ENCODE measurements around the gene PCSK7.

PCSK7 gene

DNA sequence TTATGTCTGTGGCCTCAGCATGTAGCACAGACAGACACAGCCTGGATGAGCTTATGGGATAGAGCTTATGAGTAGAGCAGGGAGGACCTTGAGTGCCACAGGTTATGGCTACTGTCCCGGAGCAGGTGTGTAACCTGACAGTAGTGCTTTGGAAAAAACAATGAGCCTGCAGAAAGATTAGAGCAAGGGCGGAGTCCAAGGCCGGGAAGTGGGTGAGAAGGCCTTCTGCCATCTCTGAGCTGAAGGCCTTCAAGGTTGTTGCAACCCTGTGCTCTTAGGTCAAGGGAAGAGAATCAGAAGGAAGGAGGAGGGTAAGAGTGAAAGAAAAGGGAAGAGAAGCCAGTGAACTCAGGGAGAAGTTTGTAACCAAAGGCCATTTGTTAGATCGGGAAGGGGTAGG lies 36.6 kb downstream of the PCSK7 start:
- TF ChIP-seq, protein P1, sequence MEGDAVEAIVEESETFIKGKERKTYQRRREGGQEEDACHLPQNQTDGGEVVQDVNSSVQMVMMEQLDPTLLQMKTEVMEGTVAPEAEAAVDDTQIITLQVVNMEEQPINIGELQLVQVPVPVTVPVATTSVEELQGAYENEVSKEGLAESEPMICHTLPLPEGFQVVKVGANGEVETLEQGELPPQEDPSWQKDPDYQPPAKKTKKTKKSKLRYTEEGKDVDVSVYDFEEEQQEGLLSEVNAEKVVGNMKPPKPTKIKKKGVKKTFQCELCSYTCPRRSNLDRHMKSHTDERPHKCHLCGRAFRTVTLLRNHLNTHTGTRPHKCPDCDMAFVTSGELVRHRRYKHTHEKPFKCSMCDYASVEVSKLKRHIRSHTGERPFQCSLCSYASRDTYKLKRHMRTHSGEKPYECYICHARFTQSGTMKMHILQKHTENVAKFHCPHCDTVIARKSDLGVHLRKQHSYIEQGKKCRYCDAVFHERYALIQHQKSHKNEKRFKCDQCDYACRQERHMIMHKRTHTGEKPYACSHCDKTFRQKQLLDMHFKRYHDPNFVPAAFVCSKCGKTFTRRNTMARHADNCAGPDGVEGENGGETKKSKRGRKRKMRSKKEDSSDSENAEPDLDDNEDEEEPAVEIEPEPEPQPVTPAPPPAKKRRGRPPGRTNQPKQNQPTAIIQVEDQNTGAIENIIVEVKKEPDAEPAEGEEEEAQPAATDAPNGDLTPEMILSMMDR (IDR thresholded peaks at IDR 0.05; ENCODE audit: low read depth, low read length, missing control alignments), result no peak
- H3K4me3 ChIP-seq (replicated peaks; ENCODE audit: low read depth, low read length), result no peak overlapping the region
- DNase-seq (ENCODE audit: extremely low read depth, low read depth), result no peak

DNA sequence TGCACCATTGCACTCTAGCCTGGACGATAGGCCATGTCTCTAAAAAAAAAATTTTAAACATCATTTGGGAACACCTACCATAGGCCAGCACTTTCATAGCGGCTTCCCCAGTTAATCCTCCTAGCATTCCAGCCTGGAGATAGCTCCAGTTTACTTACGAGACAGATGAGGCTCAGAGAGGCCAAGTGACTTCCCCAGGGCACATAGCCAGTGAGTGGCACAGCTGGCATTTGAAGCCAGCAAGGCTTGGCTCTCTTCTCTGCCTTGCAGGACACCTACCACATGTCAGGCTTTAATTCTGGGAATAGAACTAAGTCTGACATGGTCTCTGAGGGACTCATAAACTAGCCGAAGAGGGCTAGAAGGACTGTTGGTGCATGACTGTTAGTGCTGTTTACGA lies 37.6 kb downstream of the PCSK7 start:
- TF ChIP-seq, protein P1 (IDR thresholded peaks at IDR 0.05; ENCODE audit: low read depth, low read length, missing control alignments), result no peak
- no peak for DNase-seq (ENCODE audit: extremely low read depth, low read depth)
- H3K4me3 ChIP-seq (replicated peaks; ENCODE audit: low read depth, low read length), result no peak overlapping the region

DNA sequence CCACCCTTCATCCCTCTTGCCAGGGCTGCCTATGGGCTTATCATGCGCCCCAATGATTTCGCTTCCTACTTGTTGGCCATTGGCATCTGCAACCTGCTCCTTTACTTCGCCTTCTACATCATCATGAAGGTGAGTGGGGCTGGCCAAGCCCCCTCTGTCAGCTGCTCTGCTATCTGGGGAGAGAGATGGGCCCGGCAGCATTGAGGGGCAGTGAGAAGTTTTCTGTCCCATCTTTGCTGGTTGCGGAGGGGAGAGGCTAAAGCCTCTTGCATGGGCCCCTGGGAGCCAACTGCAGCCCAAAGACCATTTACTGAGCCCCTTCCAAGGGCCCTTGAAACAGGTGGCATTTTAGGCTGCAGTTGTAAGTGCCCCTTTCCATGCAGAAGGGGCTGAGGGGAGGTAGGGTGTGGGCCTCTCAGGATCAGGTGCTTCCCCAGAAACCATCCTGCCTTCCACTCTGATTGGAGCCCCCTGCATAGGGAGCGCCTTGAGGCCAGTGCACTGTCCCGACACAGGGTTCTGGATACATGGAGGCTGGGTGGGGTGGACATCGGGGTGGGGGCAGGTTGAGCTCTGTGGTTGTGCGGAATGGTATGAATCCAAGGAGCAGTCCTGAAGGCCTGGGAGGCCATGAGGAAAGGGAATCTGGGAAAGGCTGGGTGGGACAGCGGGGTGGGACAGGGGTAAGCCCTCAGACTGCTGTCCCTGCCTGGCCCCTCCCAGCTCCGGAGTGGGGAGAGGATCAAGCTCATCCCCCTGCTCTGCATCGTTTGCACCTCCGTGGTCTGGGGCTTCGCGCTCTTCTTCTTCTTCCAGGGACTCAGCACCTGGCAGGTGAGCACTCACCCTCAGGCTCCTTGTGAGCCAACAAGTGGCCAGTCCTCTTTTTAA lies 38.5 kb downstream of the PCSK7 start:
- H3K4me3 ChIP-seq (replicated peaks; ENCODE audit: low read depth, low read length), result no peak overlapping the region
- TF ChIP-seq, protein P1 (IDR thresholded peaks at IDR 0.05; ENCODE audit: low read depth, low read length, missing control alignments), result no peak
- no peak for DNase-seq (ENCODE audit: extremely low read depth, low read depth)

DNA sequence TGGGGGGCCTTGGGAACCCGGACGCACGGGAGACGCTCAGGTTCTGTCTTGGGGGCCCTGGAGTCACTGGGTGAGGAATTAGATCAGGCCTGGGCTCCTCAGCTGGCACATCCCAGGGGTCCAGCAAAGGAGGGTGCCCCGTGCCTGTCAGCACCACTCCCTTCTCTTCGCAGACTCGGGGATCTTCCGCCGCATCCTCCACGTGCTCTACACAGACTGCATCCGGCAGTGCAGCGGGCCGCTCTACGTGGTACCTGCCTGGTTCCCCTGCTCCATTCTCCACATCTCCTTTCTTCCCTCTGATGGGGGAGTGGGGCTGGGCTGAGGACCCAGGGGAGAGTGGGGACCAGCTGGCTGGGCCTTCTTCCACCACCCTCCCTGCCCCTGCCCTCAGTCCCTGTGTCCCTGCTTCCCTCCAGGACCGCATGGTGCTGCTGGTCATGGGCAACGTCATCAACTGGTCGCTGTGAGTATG lies 39.4 kb downstream of the PCSK7 start:
- no peak for DNase-seq (ENCODE audit: extremely low read depth, low read depth)
- TF ChIP-seq, protein P1 (IDR thresholded peaks at IDR 0.05; ENCODE audit: low read depth, low read length, missing control alignments), result no peak
- no peak overlapping the region for H3K4me3 ChIP-seq (replicated peaks; ENCODE audit: low read depth, low read length)

DNA sequence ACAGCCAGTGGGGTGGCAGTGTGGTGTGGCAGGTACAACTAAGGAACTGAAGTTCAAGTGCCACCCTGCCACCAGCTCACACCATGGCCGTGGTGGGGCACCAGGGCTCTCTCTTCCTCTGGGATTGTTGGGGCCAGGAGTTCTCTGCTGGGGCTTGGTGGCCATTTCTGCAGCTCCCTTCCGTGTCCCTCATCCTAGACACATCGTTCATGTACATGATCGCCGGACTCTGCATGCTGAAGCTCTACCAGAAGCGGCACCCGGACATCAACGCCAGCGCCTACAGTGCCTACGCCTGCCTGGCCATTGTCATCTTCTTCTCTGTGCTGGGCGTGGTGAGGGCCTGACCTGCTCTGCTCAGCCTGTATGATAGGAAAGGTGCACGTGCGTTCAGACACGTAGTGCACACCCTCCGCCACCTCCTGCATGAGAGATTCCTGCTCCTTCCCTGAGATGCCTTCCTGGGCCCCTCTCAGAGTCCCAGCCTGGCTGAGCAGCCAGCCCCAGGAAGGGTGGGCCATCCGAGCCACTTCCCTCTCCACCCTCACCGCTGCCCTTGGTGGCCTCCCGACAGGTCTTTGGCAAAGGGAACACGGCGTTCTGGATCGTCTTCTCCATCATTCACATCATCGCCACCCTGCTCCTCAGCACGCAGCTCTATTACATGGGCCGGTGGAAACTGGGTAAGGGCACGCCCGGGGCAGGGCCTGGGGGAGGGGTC lies 40.0 kb downstream of the PCSK7 start:
- no peak for DNase-seq (ENCODE audit: extremely low read depth, low read depth)
- no peak overlapping the region for H3K4me3 ChIP-seq (replicated peaks; ENCODE audit: low read depth, low read length)
- TF ChIP-seq, protein P1 (IDR thresholded peaks at IDR 0.05; ENCODE audit: low read depth, low read length, missing control alignments), result no peak

DNA sequence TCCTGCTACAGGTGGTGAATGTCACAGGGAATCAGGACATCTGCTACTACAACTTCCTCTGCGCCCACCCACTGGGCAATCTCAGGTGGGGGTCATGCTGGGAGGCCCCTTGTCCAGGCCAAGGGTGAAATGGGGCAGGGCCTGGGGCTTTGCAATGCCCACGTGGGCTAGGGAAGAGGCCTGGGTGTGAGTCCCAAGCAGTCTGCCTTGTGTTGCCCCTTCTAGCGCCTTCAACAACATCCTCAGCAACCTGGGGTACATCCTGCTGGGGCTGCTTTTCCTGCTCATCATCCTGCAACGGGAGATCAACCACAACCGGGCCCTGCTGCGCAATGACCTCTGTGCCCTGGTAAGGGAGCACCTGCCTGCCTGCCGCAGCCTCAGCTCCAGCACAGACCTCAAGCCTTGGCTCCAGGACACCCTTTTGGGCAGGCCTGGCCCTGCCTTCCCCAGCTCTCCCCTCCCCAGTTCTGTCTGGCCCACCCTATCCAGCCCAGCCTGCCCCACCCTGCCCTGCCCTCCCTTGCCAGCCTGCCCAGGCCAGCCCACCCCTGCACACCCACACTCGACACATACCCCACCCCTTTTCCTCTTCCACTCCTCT lies 41.8 kb downstream of the PCSK7 start:
- DNase-seq (ENCODE audit: extremely low read depth, low read depth), result no peak
- TF ChIP-seq, protein P1 (IDR thresholded peaks at IDR 0.05; ENCODE audit: low read depth, low read length, missing control alignments), result no peak
- H3K4me3 ChIP-seq (replicated peaks; ENCODE audit: low read depth, low read length), result no peak overlapping the region
